C4-2B (cell line): Measurements from ENCODE around the gene POLR3A.

Experiments used
- CTCF ChIP-seq: fragments of 450-650 bp; conservative IDR thresholded peaks from 2 replicates; pipeline ENCODE4 v1.5.1; 2017; ENCODE audit warnings: mild to moderate bottlenecking
- ZFX ChIP-seq: fragments of 450-650 bp; IDR thresholded peaks from 2 replicates; pipeline ENCODE4 v1.6.1; 2017

- no peak for TF ChIP-seq CTCF
- TF ChIP-seq ZFX, result no peak
Measured at GRCh38 chr10:78035025-78035424, 5.7 kb upstream of the POLR3A start.
